T-helper 1 cell treated with Interleukin-12 subunit alpha and Interleukin-12 subunit beta and Interleukin-4 antibody, amounts not matched to agents 30 μg/mL and 1 μg/mL, for 36 hours (primary cell): ENCODE data around the gene CAMSAP2.
"Not testable (repeated sequence)": the region's sequence is repeated elsewhere in the genome, so short reads cannot be mapped to it uniquely, and the experiment has no call there.

ENCODE experiments used
- H3K27ac Mint-ChIP-seq: one replicate; pipeline ENCODE4 v1.8.0; 2021; ENCODE audit warnings: mild to moderate bottlenecking, mixed read lengths
- H3K27me3 Mint-ChIP-seq: one replicate; pipeline ENCODE4 v1.8.0; 2021; ENCODE audit warnings: low read depth, mixed read lengths
- H3K36me3 Mint-ChIP-seq: one replicate; pipeline ENCODE4 v1.8.0; 2021; ENCODE audit warnings: low read depth, mixed read lengths
- H3K4me1 Mint-ChIP-seq: one replicate; pipeline ENCODE4 v1.8.0; 2021; ENCODE audit warnings: low read depth, mixed read lengths
- H3K4me3 Mint-ChIP-seq: one replicate; pipeline ENCODE4 v1.8.0; 2021; ENCODE audit warnings: mild to moderate bottlenecking, moderate library complexity, mixed read lengths
- H3K9me3 Mint-ChIP-seq: one replicate; pipeline ENCODE4 v1.8.0; 2021; ENCODE audit warnings: mixed read lengths

The CAMSAP2 gene

GRCh38 chr1:200783926-200784325 lies 45.2 kb downstream of the CAMSAP2 start:
- no peak overlapping the region for H3K4me3 Mint-ChIP-seq
- no peaks in the 10 kb centered on the region for H3K9me3 Mint-ChIP-seq
- H3K4me1 Mint-ChIP-seq = no peaks in the 10 kb centered on the region
- H3K27ac Mint-ChIP-seq = no peak overlapping the region
- H3K36me3 Mint-ChIP-seq = no peaks in the 10 kb centered on the region
- no peaks in the 10 kb centered on the region for H3K27me3 Mint-ChIP-seq

- no peaks in the 10 kb centered on the region for H3K9me3 Mint-ChIP-seq
Measured at GRCh38 chr1:200784576-200784975, 45.9 kb downstream of the CAMSAP2 start.

GRCh38 chr1:200786788-200787187 lies 48.1 kb downstream of the CAMSAP2 start:
- H3K4me1 Mint-ChIP-seq = no peaks in the 10 kb centered on the region
- no peaks in the 10 kb centered on the region for H3K36me3 Mint-ChIP-seq
- no peaks in the 10 kb centered on the region for H3K9me3 Mint-ChIP-seq

More at GRCh38 chr1:200784576-200784975, 45.9 kb downstream of the CAMSAP2 start:
- no peaks in the 10 kb centered on the region for H3K27me3 Mint-ChIP-seq
- no peak overlapping the region for H3K27ac Mint-ChIP-seq
- no peak overlapping the region for H3K4me3 Mint-ChIP-seq
- no peaks in the 10 kb centered on the region for H3K36me3 Mint-ChIP-seq
- H3K4me1 Mint-ChIP-seq = no peaks in the 10 kb centered on the region

GRCh38 chr1:200787896-200788387 lies 49.2 kb downstream of the CAMSAP2 start:
- Mint-ChIP-seq H3K4me3 (no peak overlapping the region), H3K9me3 (no peaks in the 10 kb centered on the region), H3K27me3 (no peaks in the 10 kb centered on the region), H3K36me3 (no peaks in the 10 kb centered on the region), H3K4me1 (no peaks in the 10 kb centered on the region), H3K27ac (no peak overlapping the region)

More at GRCh38 chr1:200786788-200787187, 48.1 kb downstream of the CAMSAP2 start:
- Mint-ChIP-seq H3K27me3 (no peaks in the 10 kb centered on the region), H3K27ac (no peak overlapping the region), H3K4me3 (no peak overlapping the region)

- not testable (repeated sequence) for H3K36me3 Mint-ChIP-seq, H3K9me3 Mint-ChIP-seq, H3K27ac Mint-ChIP-seq, H3K4me1 Mint-ChIP-seq, H3K4me3 Mint-ChIP-seq, H3K27me3 Mint-ChIP-seq
Measured at GRCh38 chr1:200791012-200791411, 52.3 kb downstream of the CAMSAP2 start.

- no peak overlapping the region for H3K27ac Mint-ChIP-seq
- H3K9me3 Mint-ChIP-seq = no peaks in the 10 kb centered on the region
- no peak overlapping the region for H3K4me3 Mint-ChIP-seq
- no peaks in the 10 kb centered on the region for H3K36me3 Mint-ChIP-seq
- no peaks in the 10 kb centered on the region for H3K4me1 Mint-ChIP-seq
- H3K27me3 Mint-ChIP-seq = no peaks in the 10 kb centered on the region
Measured at GRCh38 chr1:200793677-200794076, 55.0 kb downstream of the CAMSAP2 start.

GRCh38 chr1:200794506-200795065 lies 55.9 kb downstream of the CAMSAP2 start:
- Mint-ChIP-seq H3K27me3 (peaks cover 4% of the 10 kb centered on the region), H3K36me3 (no peaks in the 10 kb centered on the region), H3K4me1 (no peaks in the 10 kb centered on the region), H3K4me3 (no peak overlapping the region), H3K9me3 (no peaks in the 10 kb centered on the region), H3K27ac (no peak overlapping the region)

GRCh38 chr1:200795156-200795555 lies 56.5 kb downstream of the CAMSAP2 start:
- no peaks in the 10 kb centered on the region for H3K36me3 Mint-ChIP-seq
- H3K4me1 Mint-ChIP-seq = no peaks in the 10 kb centered on the region
- H3K27ac Mint-ChIP-seq = no peak overlapping the region
- no peak overlapping the region for H3K4me3 Mint-ChIP-seq
- peaks cover 6% of the 10 kb centered on the region for H3K27me3 Mint-ChIP-seq
- no peaks in the 10 kb centered on the region for H3K9me3 Mint-ChIP-seq

- no peaks in the 10 kb centered on the region for H3K36me3 Mint-ChIP-seq
- H3K4me1 Mint-ChIP-seq = peaks cover 3% of the 10 kb centered on the region
- H3K27ac Mint-ChIP-seq = no peak overlapping the region
- H3K4me3 Mint-ChIP-seq = no peak overlapping the region
- H3K9me3 Mint-ChIP-seq = no peaks in the 10 kb centered on the region
- peaks cover 22% of the 10 kb centered on the region for H3K27me3 Mint-ChIP-seq
Measured at GRCh38 chr1:200802042-200802441, 63.3 kb downstream of the CAMSAP2 start.

GRCh38 chr1:200802865-200803512 lies 64.3 kb downstream of the CAMSAP2 start:
- Mint-ChIP-seq H3K9me3 (no peaks in the 10 kb centered on the region), H3K4me3 (no peak overlapping the region), H3K27ac (no peak overlapping the region), H3K36me3 (no peaks in the 10 kb centered on the region), H3K4me1 (peaks cover 3% of the 10 kb centered on the region), H3K27me3 (peaks cover 22% of the 10 kb centered on the region)

- peaks cover 3% of the 10 kb centered on the region for H3K4me1 Mint-ChIP-seq
- no peak overlapping the region for H3K4me3 Mint-ChIP-seq
- H3K27ac Mint-ChIP-seq = no peak overlapping the region
- H3K9me3 Mint-ChIP-seq = no peaks in the 10 kb centered on the region
- peaks cover 16% of the 10 kb centered on the region for H3K27me3 Mint-ChIP-seq
- H3K36me3 Mint-ChIP-seq = no peaks in the 10 kb centered on the region
Measured at GRCh38 chr1:200805719-200806118, 67.0 kb downstream of the CAMSAP2 start.

- no peak overlapping the region for H3K27ac Mint-ChIP-seq
- H3K27me3 Mint-ChIP-seq = peaks cover 19% of the 10 kb centered on the region
- no peak overlapping the region for H3K4me3 Mint-ChIP-seq
- no peaks in the 10 kb centered on the region for H3K9me3 Mint-ChIP-seq
- H3K36me3 Mint-ChIP-seq = no peaks in the 10 kb centered on the region
- no peaks in the 10 kb centered on the region for H3K4me1 Mint-ChIP-seq
Measured at GRCh38 chr1:200808846-200809245, 70.2 kb downstream of the CAMSAP2 start.

- Mint-ChIP-seq H3K27me3 (peaks cover 5% of the 10 kb centered on the region), H3K36me3 (no peaks in the 10 kb centered on the region), H3K9me3 (no peaks in the 10 kb centered on the region), H3K27ac (no peak overlapping the region), H3K4me1 (no peaks in the 10 kb centered on the region), H3K4me3 (no peak overlapping the region)
Measured at GRCh38 chr1:200811704-200812103, 73.0 kb downstream of the CAMSAP2 start.

GRCh38 chr1:200816624-200817224 lies 78.0 kb downstream of the CAMSAP2 start:
- not testable (repeated sequence) for H3K27me3 Mint-ChIP-seq, H3K9me3 Mint-ChIP-seq

GRCh38 chr1:200818248-200818647 lies 79.6 kb downstream of the CAMSAP2 start:
- no peaks in the 10 kb centered on the region for H3K36me3 Mint-ChIP-seq
- no peaks in the 10 kb centered on the region for H3K4me1 Mint-ChIP-seq
- peaks cover under 1% of the 10 kb centered on the region for H3K27me3 Mint-ChIP-seq
- no peak overlapping the region for H3K27ac Mint-ChIP-seq
- no peaks in the 10 kb centered on the region for H3K9me3 Mint-ChIP-seq
- H3K4me3 Mint-ChIP-seq = no peak overlapping the region

More at GRCh38 chr1:200816624-200817224, 78.0 kb downstream of the CAMSAP2 start:
- not testable (repeated sequence) for H3K27ac Mint-ChIP-seq, H3K36me3 Mint-ChIP-seq, H3K4me1 Mint-ChIP-seq, H3K4me3 Mint-ChIP-seq
